Measurements from ENCODE around the gene PRKCA. TPM values are rescaled to one million over a fixed set of nuclear protein-coding genes. Genes with fewer than 3 reads are reported as not detected.

PRKCA gene
- total RNA-seq, 2 donors from 2014 or later = 8.3 to 26.5 TPM

DNA sequence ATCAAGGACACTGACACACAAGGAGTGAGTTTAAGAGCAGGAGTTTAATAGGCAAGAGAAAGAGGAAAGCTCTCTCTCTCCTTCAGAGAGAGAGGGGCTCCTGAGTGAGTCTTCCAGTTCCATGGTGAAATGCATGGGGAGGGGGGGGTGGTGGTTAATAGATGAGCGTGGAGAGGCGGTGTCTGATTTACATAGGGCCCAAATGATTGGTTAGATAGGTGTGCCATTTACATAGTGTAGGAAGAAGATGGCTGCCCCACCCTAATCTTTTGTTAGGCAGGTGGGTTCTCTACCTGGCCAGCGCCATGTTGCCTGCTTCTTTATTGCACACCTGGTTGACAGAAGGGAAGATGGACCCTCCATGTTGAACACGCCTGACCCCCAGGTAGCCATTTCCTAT is 282.5 kb downstream of the PRKCA start:
- Histone ChIP-seq H3K4me3 (no peak overlapping the region), H3K36me3 (no peaks in the 10 kb centered on the region), H3K27me3 (replicated peaks; ENCODE audit: insufficient read depth) (no peaks in the 10 kb centered on the region), H3K4me1 (replicated peaks) (no peaks in the 10 kb centered on the region), H3K27ac (no peak overlapping the region), H3K9me3 (no peaks in the 10 kb centered on the region)
- WGBS = 97% methylated on average over 4 of the region's 4 CpGs
- TF ChIP-seq, protein P1, sequence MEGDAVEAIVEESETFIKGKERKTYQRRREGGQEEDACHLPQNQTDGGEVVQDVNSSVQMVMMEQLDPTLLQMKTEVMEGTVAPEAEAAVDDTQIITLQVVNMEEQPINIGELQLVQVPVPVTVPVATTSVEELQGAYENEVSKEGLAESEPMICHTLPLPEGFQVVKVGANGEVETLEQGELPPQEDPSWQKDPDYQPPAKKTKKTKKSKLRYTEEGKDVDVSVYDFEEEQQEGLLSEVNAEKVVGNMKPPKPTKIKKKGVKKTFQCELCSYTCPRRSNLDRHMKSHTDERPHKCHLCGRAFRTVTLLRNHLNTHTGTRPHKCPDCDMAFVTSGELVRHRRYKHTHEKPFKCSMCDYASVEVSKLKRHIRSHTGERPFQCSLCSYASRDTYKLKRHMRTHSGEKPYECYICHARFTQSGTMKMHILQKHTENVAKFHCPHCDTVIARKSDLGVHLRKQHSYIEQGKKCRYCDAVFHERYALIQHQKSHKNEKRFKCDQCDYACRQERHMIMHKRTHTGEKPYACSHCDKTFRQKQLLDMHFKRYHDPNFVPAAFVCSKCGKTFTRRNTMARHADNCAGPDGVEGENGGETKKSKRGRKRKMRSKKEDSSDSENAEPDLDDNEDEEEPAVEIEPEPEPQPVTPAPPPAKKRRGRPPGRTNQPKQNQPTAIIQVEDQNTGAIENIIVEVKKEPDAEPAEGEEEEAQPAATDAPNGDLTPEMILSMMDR (IDR thresholded peaks at IDR 0.05) = no peak
- TF ChIP-seq POLR2A (IDR thresholded peaks at IDR 0.05) (no peak), POLR2AphosphoS5 (IDR thresholded peaks at IDR 0.05) (no peak)
- intact Hi-C loops (cut with DNase I) = no loop called here
- no peak for DNase-seq (ENCODE audit: low spot score)

DNA sequence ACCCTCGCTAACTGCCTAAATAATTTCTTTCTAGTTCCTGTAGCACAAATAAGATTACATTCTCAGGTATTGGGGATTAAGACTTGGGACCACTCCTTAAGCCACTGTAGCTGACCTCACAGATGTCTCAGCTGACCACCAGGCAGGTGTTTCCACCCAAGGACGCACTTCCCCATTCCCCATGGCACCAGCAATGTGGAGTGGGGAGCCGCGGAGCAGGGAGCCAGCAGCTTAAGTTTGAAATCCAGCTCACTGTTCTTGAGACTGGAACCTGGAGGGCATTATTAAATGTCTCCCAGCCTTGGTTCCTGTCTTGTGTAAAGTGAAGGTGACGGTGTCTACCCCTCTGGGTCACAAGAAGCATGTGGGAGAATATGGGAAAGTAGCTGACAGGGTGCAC is 283.1 kb downstream of the PRKCA start:
- DNase-seq (ENCODE audit: low spot score) = no peak
- WGBS = 99% methylated on average over 5 of the region's 5 CpGs
- Histone ChIP-seq H3K27ac (no peak overlapping the region), H3K9me3 (no peaks in the 10 kb centered on the region), H3K27me3 (replicated peaks; ENCODE audit: insufficient read depth) (no peaks in the 10 kb centered on the region), H3K4me1 (replicated peaks) (no peaks in the 10 kb centered on the region), H3K4me3 (no peak overlapping the region), H3K36me3 (no peaks in the 10 kb centered on the region)
- no peak for TF ChIP-seq POLR2A (IDR thresholded peaks at IDR 0.05)
- intact Hi-C loops (cut with DNase I) = no loop called here

DNA sequence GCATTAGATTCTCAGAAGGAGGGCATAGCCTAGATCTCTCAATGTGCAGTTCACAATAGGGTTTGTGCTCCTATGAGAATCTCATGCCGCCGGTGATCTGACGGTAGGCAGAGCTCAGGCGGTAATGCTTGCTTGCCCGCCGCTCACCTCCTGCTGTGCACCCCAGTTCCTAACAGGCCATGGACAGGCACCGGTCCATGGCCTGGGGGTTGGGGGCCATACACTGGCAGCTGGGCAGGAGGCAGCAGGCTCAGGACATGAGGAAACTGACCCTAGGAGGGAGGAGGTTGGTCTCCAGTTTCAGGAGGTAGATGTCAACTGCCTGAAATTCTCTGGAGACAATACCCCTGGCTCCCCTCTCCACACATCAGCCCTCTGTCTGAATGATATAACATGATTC is 287.5 kb downstream of the PRKCA start:
- Histone ChIP-seq H3K4me1 (replicated peaks) (no peaks in the 10 kb centered on the region), H3K36me3 (no peaks in the 10 kb centered on the region), H3K9me3 (no peaks in the 10 kb centered on the region), H3K27ac (no peak overlapping the region), H3K27me3 (replicated peaks; ENCODE audit: insufficient read depth) (no peaks in the 10 kb centered on the region), H3K4me3 (no peak overlapping the region)
- TF ChIP-seq POLR2AphosphoS5 (IDR thresholded peaks at IDR 0.05) (no peak), POLR2A (IDR thresholded peaks at IDR 0.05) (no peak)
- TF ChIP-seq, protein P1 (IDR thresholded peaks at IDR 0.05) = no peak
- intact Hi-C loops (cut with DNase I) = no loop called here
- DNase-seq (ENCODE audit: low spot score) = no peak
- 100% methylated on average over 7 of the region's 7 CpGs for WGBS

DNA sequence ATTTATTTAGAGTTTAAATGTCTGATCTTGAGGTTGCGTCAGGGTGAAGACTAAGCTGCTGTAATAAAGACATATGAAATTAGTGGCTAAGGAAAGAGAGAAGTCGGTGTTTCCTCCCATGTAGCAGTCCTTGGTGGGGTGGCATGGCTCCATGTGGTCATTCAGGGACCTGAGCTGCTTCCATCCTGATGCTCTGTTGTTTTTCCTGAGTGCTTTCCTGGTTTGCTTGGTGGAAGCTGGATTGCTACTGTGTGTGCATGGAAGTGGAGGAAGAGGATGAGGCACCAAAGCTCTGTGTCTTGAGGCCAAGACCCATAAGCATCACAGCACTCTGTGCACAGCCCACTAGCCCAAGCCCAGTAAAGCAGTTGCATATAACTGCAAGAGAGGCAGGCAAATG is 290.7 kb downstream of the PRKCA start:
- H3K4me1 ChIP-seq (replicated peaks) = no peaks in the 10 kb centered on the region
- TF ChIP-seq POLR2A (IDR thresholded peaks at IDR 0.05) = no peak
- TF ChIP-seq POLR2AphosphoS5 (IDR thresholded peaks at IDR 0.05) = no peak
- TF ChIP-seq, protein P1 (IDR thresholded peaks at IDR 0.05) = no peak
- no peaks in the 10 kb centered on the region for H3K36me3 ChIP-seq
- intact Hi-C loops (cut with DNase I) = no loop called here
- no peaks in the 10 kb centered on the region for H3K27me3 ChIP-seq (replicated peaks; ENCODE audit: insufficient read depth)
- WGBS = 100% methylated on average over 2 of the region's 2 CpGs
- H3K27ac ChIP-seq = no peak overlapping the region
- H3K9me3 ChIP-seq = no peaks in the 10 kb centered on the region
- DNase-seq (ENCODE audit: low spot score) = no peak
- H3K4me3 ChIP-seq = no peak overlapping the region

DNA sequence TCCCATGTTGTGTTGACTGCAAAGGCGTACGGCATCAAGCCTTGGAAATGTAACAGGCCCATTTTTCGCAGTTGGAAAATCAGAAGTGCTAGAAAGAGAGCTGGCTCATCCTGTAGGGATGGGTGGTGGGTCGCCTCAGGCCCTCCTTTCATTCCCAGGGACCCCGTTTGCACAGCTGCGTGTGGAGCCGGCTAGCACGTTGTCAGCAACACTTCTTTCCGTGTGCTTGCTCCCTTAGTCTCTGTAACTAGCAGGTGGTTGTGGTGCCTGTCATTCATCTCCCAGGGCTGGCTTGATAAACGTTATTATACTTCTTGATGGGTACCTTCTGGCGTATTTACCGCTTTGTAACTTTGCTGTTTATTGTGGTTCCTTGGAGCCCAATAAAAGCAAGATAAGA is 293.5 kb downstream of the PRKCA start:
- Histone ChIP-seq H3K4me3 (no peak overlapping the region), H3K4me1 (replicated peaks) (no peaks in the 10 kb centered on the region), H3K36me3 (no peaks in the 10 kb centered on the region), H3K27ac (no peak overlapping the region), H3K27me3 (replicated peaks; ENCODE audit: insufficient read depth) (no peaks in the 10 kb centered on the region), H3K9me3 (no peaks in the 10 kb centered on the region)
- TF ChIP-seq POLR2AphosphoS5 (IDR thresholded peaks at IDR 0.05) = no peak
- TF ChIP-seq, protein P1 (IDR thresholded peaks at IDR 0.05) = no peak
- intact Hi-C loops (cut with DNase I) = no loop called here
- 83% methylated on average over 12 of the region's 12 CpGs for WGBS
- no peak for DNase-seq (ENCODE audit: low spot score)

Data from prostate gland (tissue), 2 donors.